Fibroblast of lung (primary cell): ENCODE data around the gene IL12B.

Experiments
- CTCF ChIP-seq, 2 donors: IDR thresholded peaks in 1 of 2; conservative IDR thresholded peaks in 1 of 2; 1 replicate in 1 of 2; 2 replicates in 1 of 2; pipeline ENCODE4 v1.5.1; 2011 to 2012; ENCODE audit warnings: low read length in 2 of 2, control low read depth in 1 of 2, inconsistent platforms in 1 of 2, low read depth in 1 of 2, mild to moderate bottlenecking in 1 of 2
- EZH2 ChIP-seq: IDR thresholded peaks from 2 replicates; pipeline ENCODE4 v1.5.1; 2012; ENCODE audit warnings: low read length, control low read depth, mild to moderate bottlenecking; ENCODE audit errors: missing control alignments

GRCh38 chr5:159332800-159333544 is 2.7 kb upstream of the IL12B start:
- TF ChIP-seq CTCF (conservative IDR thresholded peaks at IDR 0.05 in 1 of 2, IDR thresholded peaks at IDR 0.05 in 1 of 2; ENCODE audit: low read depth in 1 of 2, low read length in 2 of 2) (no peak), EZH2 (no peak)
